Measurements from ENCODE around the gene KRTAP1-3. TPM values are rescaled to one million over a fixed set of nuclear protein-coding genes. Genes with fewer than 3 reads are reported as not detected.

KRTAP1-3 gene
- polyA plus RNA-seq, 2 of the 4 experiments (the other 2 are of a cell fraction) = not detected

- ChIA-PET POLR2A (no interaction called here), CTCF (interaction anchor here (1.0 to 1.1 kb wide), 3 partner anchors 309 to 635 kb away, joined by 4 to 5 read pairs (median 4); no protein-coding TSS in a partner anchor)
Measured at GRCh38 chr17:41013606-41014005, 21.1 kb downstream of the KRTAP1-3 start.

DNA sequence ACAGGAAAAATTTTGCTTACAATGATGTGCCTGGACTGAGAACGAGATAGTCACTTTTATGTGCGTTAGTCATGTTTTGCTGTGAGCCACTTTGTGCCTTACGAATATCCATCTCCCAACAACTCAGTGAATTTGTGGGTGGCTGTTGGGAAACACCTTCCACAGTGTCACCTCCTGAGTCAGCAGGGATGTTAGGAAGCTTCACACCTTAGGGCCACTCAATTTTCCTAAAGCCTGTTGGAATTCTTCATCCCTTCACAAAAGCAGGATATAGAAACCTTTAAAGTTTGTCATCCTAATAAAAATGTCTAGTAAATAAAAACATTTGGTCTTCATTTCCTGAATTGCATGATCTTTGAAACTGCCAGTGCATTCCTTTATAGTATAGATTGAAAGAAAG lies 21.5 kb downstream of the KRTAP1-3 start:
- no peak for FAIRE-seq
- no peak for DNase-seq (ENCODE audit: low read depth in 1 of 2, low spot score in 1 of 2)
- POLR2A ChIA-PET = no interaction called here
- CTCF ChIA-PET = interaction anchor here (1.1 kb wide), 1 partner anchor 536 kb away, joined by 4 read pairs; no protein-coding TSS in a partner anchor
- H3K9me3 ChIP-seq = no peaks in the 10 kb centered on the region
- no peak overlapping the region for H3K27ac ChIP-seq
- TF ChIP-seq RFX5 (IDR thresholded peaks at IDR 0.05) = no peak
- no peak for ATAC-seq
- WGBS (ENCODE audit: missing lambda C conversion rate) = 72% methylated on average over 3 of the region's 3 CpGs
- H3K4me2 ChIP-seq = peak overlapping the region; percentile 11; the same call in 1 of the 3 replicates
- H3K4me3 ChIP-seq = no peak overlapping the region
- H3K4me1 ChIP-seq = peaks cover 18% of the 10 kb centered on the region; the same call in 2 of the 3 replicates

More at GRCh38 chr17:41013606-41014005, 21.1 kb downstream of the KRTAP1-3 start:
- ATAC-seq (no peak), DNase-seq (ENCODE audit: low read depth in 1 of 2, low spot score in 1 of 2) (no peak), FAIRE-seq (peak; percentile 61)
- TF ChIP-seq RFX5 (IDR thresholded peaks at IDR 0.05) (no peak), RARB (CRISPR knock-in tag; IDR thresholded peaks at IDR 0.05) (no peak), POLR2A (IDR thresholded peaks at IDR 0.05; ENCODE audit: low read length) (no peak), ZFP36 (IDR thresholded peaks at IDR 0.05; ENCODE audit: borderline replicate concordance, partially characterized antibody) (no peak), MYC (IDR thresholded peaks at IDR 0.05; ENCODE audit: borderline replicate concordance, low read length) (no peak), CTCF (IDR thresholded peaks at IDR 0.05) (no peak), HOXA7 (CRISPR knock-in tag; IDR thresholded peaks at IDR 0.05) (no peak), BHLHE40 (IDR thresholded peaks at IDR 0.05; ENCODE audit: low read depth, low read length) (no peak), GATA3 (IDR thresholded peaks at IDR 0.05; ENCODE audit: borderline replicate concordance) (no peak), CHD2 (IDR thresholded peaks at IDR 0.05; ENCODE audit: low read length, partially characterized antibody) (no peak), ELK1 (IDR thresholded peaks at IDR 0.05; ENCODE audit: low read depth, low read length) (no peak)
- TF ChIP-seq, protein P1, sequence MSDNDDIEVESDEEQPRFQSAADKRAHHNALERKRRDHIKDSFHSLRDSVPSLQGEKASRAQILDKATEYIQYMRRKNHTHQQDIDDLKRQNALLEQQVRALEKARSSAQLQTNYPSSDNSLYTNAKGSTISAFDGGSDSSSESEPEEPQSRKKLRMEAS (IDR thresholded peaks at IDR 0.05) = no peak
- no peak overlapping the region for H3K27ac ChIP-seq
- H3K4me2 ChIP-seq = peak overlapping the region; percentile 11; the same call in 1 of the 3 replicates
- WGBS (ENCODE audit: missing lambda C conversion rate) = 29% methylated on average over 1 of the region's 1 CpG
- peaks cover 18% of the 10 kb centered on the region; the same call in 2 of the 3 replicates for H3K4me1 ChIP-seq
- no peak overlapping the region for H3K4me3 ChIP-seq
- H3K9me3 ChIP-seq = no peaks in the 10 kb centered on the region

GRCh38 chr17:41012326-41013120 lies 22.2 kb downstream of the KRTAP1-3 start:
- POLR2A ChIA-PET = no interaction called here
- 72% methylated on average over 6 of the region's 6 CpGs for WGBS (ENCODE audit: missing lambda C conversion rate)

GRCh38 chr17:41010441-41010840 lies 24.2 kb downstream of the KRTAP1-3 start:
- POLR2A ChIA-PET = no interaction called here
- DNase-seq (ENCODE audit: low read depth in 1 of 2, low spot score in 1 of 2) (no peak), ATAC-seq (no peak), FAIRE-seq (peak; percentile 54)
- no peak overlapping the region for H3K27ac ChIP-seq
- H3K4me2 ChIP-seq = no peak overlapping the region
- no peak for TF ChIP-seq SREBF2 (IDR thresholded peaks at IDR 0.05)
- TF ChIP-seq ZSCAN20 (CRISPR knock-in tag; IDR thresholded peaks at IDR 0.05) = no peak
- no peak for TF ChIP-seq EHMT2 (IDR thresholded peaks at IDR 0.05; ENCODE audit: low read depth)
- no peak for TF ChIP-seq HOXA7 (CRISPR knock-in tag; IDR thresholded peaks at IDR 0.05)
- no peak for TF ChIP-seq FOSB (CRISPR knock-in tag; IDR thresholded peaks at IDR 0.05)
- no peak for TF ChIP-seq FOXS1 (CRISPR knock-in tag; IDR thresholded peaks at IDR 0.05)
- TF ChIP-seq, protein P2, sequence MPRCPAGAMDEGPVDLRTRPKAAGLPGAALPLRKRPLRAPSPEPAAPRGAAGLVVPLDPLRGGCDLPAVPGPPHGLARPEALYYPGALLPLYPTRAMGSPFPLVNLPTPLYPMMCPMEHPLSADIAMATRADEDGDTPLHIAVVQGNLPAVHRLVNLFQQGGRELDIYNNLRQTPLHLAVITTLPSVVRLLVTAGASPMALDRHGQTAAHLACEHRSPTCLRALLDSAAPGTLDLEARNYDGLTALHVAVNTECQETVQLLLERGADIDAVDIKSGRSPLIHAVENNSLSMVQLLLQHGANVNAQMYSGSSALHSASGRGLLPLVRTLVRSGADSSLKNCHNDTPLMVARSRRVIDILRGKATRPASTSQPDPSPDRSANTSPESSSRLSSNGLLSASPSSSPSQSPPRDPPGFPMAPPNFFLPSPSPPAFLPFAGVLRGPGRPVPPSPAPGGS (IDR thresholded peaks at IDR 0.05) = no peak
- no peak for TF ChIP-seq MAFK (IDR thresholded peaks at IDR 0.05; ENCODE audit: partially characterized antibody)
- TF ChIP-seq ATOH8 (CRISPR knock-in tag; IDR thresholded peaks at IDR 0.05; ENCODE audit: low read depth) = no peak
- H3K9me3 ChIP-seq = no peaks in the 10 kb centered on the region
- CTCF ChIA-PET = no interaction called here
- peaks cover 18% of the 10 kb centered on the region; the same call in 2 of the 3 replicates for H3K4me1 ChIP-seq
- no peak overlapping the region for H3K4me3 ChIP-seq

More at GRCh38 chr17:41012326-41013120, 22.2 kb downstream of the KRTAP1-3 start:
- no peak overlapping the region for H3K27ac ChIP-seq
- H3K9me3 ChIP-seq = no peaks in the 10 kb centered on the region
- no peak for TF ChIP-seq ZSCAN20 (CRISPR knock-in tag; IDR thresholded peaks at IDR 0.05)
- no peak for TF ChIP-seq POLR2AphosphoS2 (conservative IDR thresholded peaks at IDR 0.05; ENCODE audit: low read length)
- TF ChIP-seq KDM5A (IDR thresholded peaks at IDR 0.05) = no peak
- no peak for TF ChIP-seq MYC (IDR thresholded peaks at IDR 0.05; ENCODE audit: borderline replicate concordance, low read length)
- TF ChIP-seq, protein P1 (IDR thresholded peaks at IDR 0.05) = no peak
- TF ChIP-seq EHF (CRISPR knock-in tag; IDR thresholded peaks at IDR 0.05) = no peak
- no peak overlapping the region for H3K4me2 ChIP-seq
- CTCF ChIA-PET = no interaction called here
- no peak for ATAC-seq
- FAIRE-seq = peak; percentile 51
- H3K4me1 ChIP-seq = peaks cover 18% of the 10 kb centered on the region; the same call in 2 of the 3 replicates
- no peak for DNase-seq (ENCODE audit: low read depth in 1 of 2, low spot score in 1 of 2)
- no peak overlapping the region for H3K4me3 ChIP-seq
